ENCODE results near the gene TANGO6.
"Not testable (repeated sequence)": the region's sequence is repeated elsewhere in the genome, so short reads cannot be mapped to it uniquely, and the experiment has no call there.

Gene TANGO6

DNA sequence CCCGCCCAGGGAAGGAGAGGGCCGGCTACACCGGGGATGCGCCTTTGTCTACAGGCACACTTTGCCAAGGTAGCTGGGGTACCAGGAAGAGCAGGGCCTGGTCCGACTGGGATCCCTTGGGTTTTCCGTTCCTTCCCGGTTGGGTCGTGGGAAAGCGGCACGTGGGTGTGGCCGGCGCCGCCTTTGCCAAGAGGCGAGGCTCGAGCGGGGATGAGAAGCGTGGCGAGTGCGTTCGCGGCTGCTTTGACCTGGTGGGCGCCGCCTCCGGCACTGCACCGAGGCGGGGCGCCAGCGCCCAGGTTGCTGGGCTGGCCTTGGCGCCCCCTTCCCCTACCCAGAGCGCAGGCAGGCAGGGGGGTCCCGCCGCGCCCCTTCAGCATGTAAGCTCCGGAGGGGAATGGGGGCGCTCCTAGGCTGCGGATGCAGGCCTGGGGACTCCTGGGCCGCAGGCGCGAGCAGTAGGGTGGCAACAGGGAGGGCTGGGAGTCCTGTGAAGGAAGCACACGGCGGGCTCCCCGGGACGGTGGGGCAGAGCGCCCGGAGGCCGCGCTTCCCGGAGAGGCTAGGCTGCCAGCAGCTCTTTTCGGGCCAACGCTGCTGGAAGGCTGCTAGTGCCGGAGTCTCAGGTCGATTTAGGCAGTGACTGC is 264.1 kb downstream of the TANGO6 start:
- no peak for DNase-seq

GRCh38 chr16:69108064-69108904 is 265.0 kb downstream of the TANGO6 start:
- no peak for DNase-seq

- DNase-seq: no peak
Measured at GRCh38 chr16:69108905-69109252, 265.5 kb downstream of the TANGO6 start.

DNA sequence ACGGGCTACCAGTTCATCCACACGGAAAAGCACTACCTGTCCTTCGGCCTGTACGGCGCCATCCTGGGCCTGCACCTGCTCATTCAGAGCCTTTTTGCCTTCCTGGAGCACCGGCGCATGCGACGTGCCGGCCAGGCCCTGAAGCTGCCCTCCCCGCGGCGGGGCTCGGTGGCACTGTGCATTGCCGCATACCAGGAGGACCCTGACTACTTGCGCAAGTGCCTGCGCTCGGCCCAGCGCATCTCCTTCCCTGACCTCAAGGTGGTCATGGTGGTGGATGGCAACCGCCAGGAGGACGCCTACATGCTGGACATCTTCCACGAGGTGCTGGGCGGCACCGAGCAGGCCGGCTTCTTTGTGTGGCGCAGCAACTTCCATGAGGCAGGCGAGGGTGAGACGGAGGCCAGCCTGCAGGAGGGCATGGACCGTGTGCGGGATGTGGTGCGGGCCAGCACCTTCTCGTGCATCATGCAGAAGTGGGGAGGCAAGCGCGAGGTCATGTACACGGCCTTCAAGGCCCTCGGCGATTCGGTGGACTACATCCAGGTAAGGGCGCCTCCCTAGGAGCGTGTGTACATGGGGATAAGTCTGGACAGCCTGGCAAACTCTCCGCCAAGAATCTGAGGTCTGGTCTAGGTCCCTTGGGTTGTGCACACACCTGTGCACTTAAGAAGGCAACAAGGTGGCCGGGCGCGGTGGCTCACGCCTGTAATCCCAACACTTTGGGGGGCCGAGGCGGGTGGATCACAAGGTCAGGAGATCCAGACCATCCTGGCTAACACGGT is 266.3 kb downstream of the TANGO6 start:
- no peak for DNase-seq

- DNase-seq: no peak
Measured at GRCh38 chr16:69110406-69110805, 267.1 kb downstream of the TANGO6 start.

- DNase-seq: no peak
Measured at GRCh38 chr16:69111216-69111875, 268.0 kb downstream of the TANGO6 start.

GRCh38 chr16:69111876-69112230 is 268.5 kb downstream of the TANGO6 start:
- no peak for DNase-seq

GRCh38 chr16:69112285-69113129 is 269.2 kb downstream of the TANGO6 start:
- DNase-seq: peak in 1 of 2 experiments; percentile 11

GRCh38 chr16:69113216-69113615 is 269.9 kb downstream of the TANGO6 start:
- no peak for DNase-seq

- DNase-seq: no peak
Measured at GRCh38 chr16:69114346-69114975, 271.1 kb downstream of the TANGO6 start.

DNA sequence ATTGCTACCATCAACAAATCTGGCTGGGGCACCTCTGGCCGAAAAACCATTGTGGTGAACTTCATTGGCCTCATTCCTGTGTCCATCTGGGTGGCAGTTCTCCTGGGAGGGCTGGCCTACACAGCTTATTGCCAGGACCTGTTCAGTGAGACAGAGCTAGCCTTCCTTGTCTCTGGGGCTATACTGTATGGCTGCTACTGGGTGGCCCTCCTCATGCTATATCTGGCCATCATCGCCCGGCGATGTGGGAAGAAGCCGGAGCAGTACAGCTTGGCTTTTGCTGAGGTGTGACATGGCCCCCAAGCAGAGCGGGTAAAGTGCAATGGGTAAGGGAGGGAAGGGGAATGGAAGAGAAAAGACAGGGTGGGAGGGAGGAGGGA is 271.6 kb downstream of the TANGO6 start:
- DNase-seq: no peak

DNA sequence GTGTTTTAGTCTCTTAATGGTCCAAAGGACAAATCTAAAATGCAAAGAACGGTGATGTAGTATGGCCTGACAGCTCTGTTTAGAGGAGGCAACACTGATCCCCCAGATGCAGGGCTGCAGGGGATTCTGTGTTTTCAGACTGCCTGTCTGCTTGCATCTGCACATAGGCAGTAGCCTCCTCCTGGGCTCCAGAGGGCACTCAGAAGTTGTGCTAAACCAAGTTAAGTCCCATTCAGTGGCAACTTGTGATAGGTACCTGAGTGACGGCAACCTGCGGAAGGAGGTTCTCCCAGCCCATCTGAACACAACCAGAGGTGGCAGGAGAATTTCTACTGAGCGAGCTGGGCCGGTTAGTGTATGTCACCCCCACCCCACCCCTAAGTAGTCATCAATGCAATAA is 272.0 kb downstream of the TANGO6 start:
- DNase-seq: no peak

DNA sequence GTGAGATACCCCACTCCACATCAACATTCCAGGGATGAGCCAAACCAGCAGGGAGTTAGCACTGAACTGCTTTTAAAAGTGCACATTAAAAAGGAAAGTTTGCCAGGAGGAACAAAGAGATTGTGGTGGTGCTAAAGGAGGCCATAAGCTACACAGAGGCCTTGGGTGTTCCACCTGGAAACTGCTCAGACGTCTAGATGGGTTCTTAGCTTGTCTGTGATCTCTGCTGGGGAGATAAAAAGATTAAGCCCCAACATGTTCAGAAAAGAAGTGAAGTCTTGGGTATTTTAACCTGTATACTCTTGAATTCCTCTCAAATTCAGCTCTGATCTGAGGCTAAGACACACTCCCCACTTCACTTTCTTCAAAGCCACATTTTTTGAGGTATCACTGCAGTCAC is 272.5 kb downstream of the TANGO6 start:
- no peak for DNase-seq

GRCh38 chr16:69116256-69116875 is 273.0 kb downstream of the TANGO6 start:
- DNase-seq: no peak

DNA sequence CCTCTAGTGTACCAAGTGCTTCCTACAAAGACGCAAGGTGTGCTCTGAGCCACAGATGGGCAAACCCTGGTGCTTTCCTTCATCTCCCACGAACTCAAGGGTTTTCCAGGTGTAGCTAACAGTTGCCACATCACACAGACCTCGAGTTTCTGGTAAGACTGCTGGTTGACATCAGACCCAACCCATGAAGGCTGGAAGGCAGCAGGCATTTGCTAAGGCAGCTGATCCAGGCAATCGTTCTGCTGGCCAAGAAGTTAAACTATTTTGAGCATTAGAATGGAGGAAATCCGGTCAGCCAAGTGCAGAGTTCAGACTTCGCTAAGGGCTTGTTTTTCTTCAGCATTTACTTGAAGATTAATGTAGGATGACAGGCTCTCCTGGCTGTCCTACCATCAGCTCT is 273.6 kb downstream of the TANGO6 start:
- no peak for DNase-seq

- no peak for DNase-seq
Measured at GRCh38 chr16:69118468-69118867, 275.1 kb downstream of the TANGO6 start.

DNA sequence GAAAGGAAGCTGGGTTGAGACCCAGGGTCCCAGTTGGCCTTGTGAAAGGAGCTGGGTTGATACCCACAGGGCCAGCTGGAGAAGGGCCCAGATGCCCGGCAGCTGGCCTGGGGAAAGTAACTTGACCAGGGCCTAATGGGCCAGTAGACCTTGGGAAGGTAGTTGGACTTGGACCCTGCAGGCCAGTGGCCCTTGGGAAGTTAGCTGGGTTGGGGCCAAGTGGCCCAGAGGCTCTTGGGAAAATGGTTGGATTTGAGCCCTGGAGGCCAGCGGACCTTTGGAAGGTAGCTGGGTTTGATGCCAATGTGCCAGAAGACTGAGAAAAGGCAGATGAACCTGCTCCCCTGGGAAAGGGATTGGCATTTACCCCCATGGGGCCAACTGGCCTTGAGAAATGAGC is 275.7 kb downstream of the TANGO6 start:
- DNase-seq: no peak

DNA sequence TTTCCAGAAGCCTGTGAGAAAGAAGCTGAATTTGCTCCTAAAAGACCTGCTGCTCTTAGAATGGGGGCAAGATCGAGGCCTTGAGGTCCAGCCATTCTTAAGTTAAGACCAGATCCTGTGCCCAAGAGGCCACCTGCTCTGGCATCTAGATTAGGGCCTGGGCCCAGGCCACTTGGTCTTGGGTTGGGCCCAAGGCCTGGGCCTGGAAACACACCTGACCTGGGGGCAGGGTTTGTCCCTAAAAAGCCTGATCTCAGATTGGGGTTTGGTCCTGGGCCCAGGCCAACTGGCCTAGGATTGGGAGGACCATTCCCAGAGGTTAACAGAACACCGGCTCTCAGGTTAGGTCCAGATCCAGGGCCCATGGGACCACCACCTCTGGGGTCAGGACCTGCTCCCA is 276.2 kb downstream of the TANGO6 start:
- DNase-seq: no peak

DNA sequence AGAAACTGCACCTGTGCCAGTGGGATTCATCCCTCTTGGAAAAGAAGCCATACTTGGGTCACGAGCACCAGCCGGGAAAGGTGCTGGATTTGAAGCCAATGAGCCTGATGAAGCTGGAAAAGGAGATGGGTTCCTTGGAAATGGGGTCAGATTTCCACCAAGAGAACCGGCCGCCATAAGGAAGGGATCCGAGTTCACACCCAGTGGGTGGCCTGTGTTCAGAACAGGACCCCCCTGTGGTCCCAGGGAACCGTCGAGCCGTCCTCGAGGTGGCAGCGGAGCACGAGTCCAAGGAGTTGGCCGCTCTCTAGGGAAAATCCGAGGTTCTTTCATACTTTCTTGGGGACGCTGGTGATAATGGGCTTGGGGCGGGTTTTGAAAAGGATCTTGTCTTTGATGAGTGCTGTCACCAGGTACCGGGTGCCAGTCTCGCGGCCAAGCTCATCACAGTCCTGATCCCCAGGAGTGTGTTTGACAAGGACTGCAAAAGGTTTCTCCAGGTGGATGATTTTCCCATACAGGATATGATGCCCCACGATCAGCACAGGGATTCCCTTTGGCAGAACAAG is 276.8 kb downstream of the TANGO6 start:
- DNase-seq: no peak

- DNase-seq: peak; percentile 50 to 62
Measured at GRCh38 chr16:69123910-69124309, 280.6 kb downstream of the TANGO6 start.

DNA sequence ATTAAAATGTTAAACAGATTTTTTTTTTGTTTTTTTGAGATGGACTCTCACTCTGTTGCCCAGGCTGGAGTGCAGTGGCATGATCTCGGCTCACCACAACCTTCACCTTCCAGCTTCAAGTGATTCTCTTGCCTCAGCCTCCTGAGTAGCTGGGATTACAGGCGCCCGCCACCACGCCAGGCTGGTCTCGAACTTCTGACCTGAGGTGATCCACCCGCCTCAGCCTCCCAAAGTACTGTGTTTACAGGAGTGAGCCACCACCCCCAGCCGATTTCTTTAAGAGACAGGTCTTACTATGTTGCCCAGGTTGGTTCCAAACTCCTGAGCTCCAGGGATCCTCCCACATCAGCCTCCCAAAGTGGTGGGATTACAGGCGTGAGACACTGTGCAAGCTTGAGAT is 281.1 kb downstream of the TANGO6 start:
- DNase-seq: not testable (repeated sequence)

Data from NCI-H2081 (cell line).